HCT116 (cell line): Measurements from ENCODE around the gene ZNF792. TPM values are rescaled to one million over a fixed set of nuclear protein-coding genes. Genes with fewer than 3 reads are reported as not detected.
"Not testable (repeated sequence)": the region's sequence is repeated elsewhere in the genome, so short reads cannot be mapped to it uniquely, and the experiment has no call there.

ENCODE experiments used
- ATAC-seq: fragments of 200-7000 bp; cut with Tn5 transposase; 2 replicates; pipeline ENCODE4 v1.9.1; 2020; ENCODE audit warnings: mild to moderate bottlenecking, moderate library complexity
- BruUV-seq: library from RNA; stranded (reverse); fragments of 400-500 nt; replicated peaks from 2 replicates; lab custom pipeline; 2021; lab: Mats Ljungman, UMichigan
- CTCF ChIA-PET: fragments of 300-600 bp; sonication (Branson Sonifier 250); formaldehyde crosslinking; loops from one replicate; lab custom pipeline; 2021; ENCODE audit warnings: antibody characterized with exemption; lab: Charles Lee
- POLR2A ChIA-PET: fragments of 300-600, 350-600 bp; sonication (Branson Sonifier 250); formaldehyde crosslinking; loops from one replicate; lab custom pipeline; 2021; ENCODE audit warnings: antibody characterized with exemption; lab: Charles Lee
- RAD21 ChIA-PET, 2 experiments: fragments of 300-600 bp; sonication (Branson Sonifier 250); formaldehyde crosslinking; loops; one replicate each; lab custom pipeline; 2023; ENCODE audit warnings: low total read pairs in 2 of 2; ENCODE audit not compliant: uncharacterized antibody in 2 of 2, unreplicated experiment in 2 of 2, low non-redundant PET in 1 of 2; lab: Charles Lee
- DNase-seq: peaks from one replicate; pipeline ENCODE4 v3.0.0-alpha.2; 2010; ENCODE audit warnings: low read depth, low spot score
- H2AFZ ChIP-seq: fragments of 200-600 bp; shearing (Covaris generic), sonication (generic); 2 replicates; pipeline ENCODE4 v1.6.1; 2017; ENCODE audit warnings: low read depth, mixed run types, mixed read lengths, antibody characterized with exemption, low read length; ENCODE audit not compliant: poor library complexity, severe bottlenecking
- H3K27ac ChIP-seq: 2 replicates; pipeline ENCODE4 v1.5.1; 2012; ENCODE audit warnings: low read depth, low read length
- H3K27me3 ChIP-seq: fragments of 200-600 bp; sonication (generic); 2 replicates; pipeline ENCODE4 v1.6.1; 2016; ENCODE audit warnings: mixed run types, low read length, mixed read lengths; ENCODE audit not compliant: insufficient read depth
- H3K36me3 ChIP-seq, 2 experiments: fragments of 200-500 bp in 1 of 2; fragments of 200-600 bp in 1 of 2; sonication (Bioruptor generic) in 1 of 2; sonication (generic) in 1 of 2; 2 replicates each; pipeline versions ENCODE4 v1.5.1 to v1.6.1; 2014 to 2016; ENCODE audit warnings: low read length in 2 of 2, inconsistent platforms in 1 of 2, mixed read lengths in 1 of 2, mixed run types in 1 of 2; ENCODE audit not compliant: insufficient read depth in 2 of 2, control insufficient read depth in 1 of 2
- H3K4me1 ChIP-seq, 2 experiments: fragments of 200-600 bp in 1 of 2; sonication (generic) in 1 of 2; 2 replicates each; pipeline versions ENCODE4 v1.5.1 to v1.6.1; 2012 to 2017; ENCODE audit warnings: low read length in 2 of 2, inconsistent platforms in 1 of 2, mild to moderate bottlenecking in 1 of 2, mixed read lengths in 1 of 2, mixed run types in 1 of 2, moderate library complexity in 1 of 2; ENCODE audit not compliant: insufficient read depth in 2 of 2, control insufficient read depth in 1 of 2
- H3K4me2 ChIP-seq: fragments of 200-600 bp; sonication (generic); 2 replicates; pipeline ENCODE4 v1.6.1; 2017; ENCODE audit warnings: mixed run types, low read length, mixed read lengths
- H3K4me3 ChIP-seq, 2 experiments: fragments of 200-600 bp in 1 of 2; sonication (generic) in 1 of 2; replicated peaks in 1 of 2; 2 replicates each; pipeline ENCODE4 v1.5.1; 2011 to 2016; ENCODE audit warnings: low read length in 2 of 2, control low read depth in 1 of 2, low read depth in 1 of 2, mild to moderate bottlenecking in 1 of 2, mixed read lengths in 1 of 2, mixed run types in 1 of 2
- H3K79me2 ChIP-seq: fragments of 200-600 bp; sonication (generic); 2 replicates; pipeline ENCODE4 v1.6.1; 2017; ENCODE audit warnings: mild to moderate bottlenecking, mixed run types, low read length, moderate library complexity, mixed read lengths; ENCODE audit not compliant: insufficient read depth
- H3K9ac ChIP-seq: fragments of 200-600 bp; sonication (generic); 2 replicates; pipeline ENCODE4 v1.6.1; 2016; ENCODE audit warnings: low read length, mixed read lengths
- H3K9me2 ChIP-seq: fragments of 200-600 bp; sonication (generic), shearing (Covaris generic); 2 replicates; pipeline ENCODE4 v1.6.1; 2017; ENCODE audit warnings: mixed run types, mild to moderate bottlenecking, moderate library complexity; ENCODE audit not compliant: insufficient read depth
- H3K9me3 ChIP-seq, 2 experiments: fragments of 200-500 bp in 1 of 2; fragments of 200-600 bp in 1 of 2; sonication (Bioruptor generic) in 1 of 2; sonication (generic) in 1 of 2; 2 replicates each; pipeline ENCODE4 v1.6.1; 2014 to 2017; ENCODE audit warnings: low read length in 2 of 2, mixed read lengths in 2 of 2, inconsistent platforms in 1 of 2, low read depth in 1 of 2, mild to moderate bottlenecking in 1 of 2, mixed run types in 1 of 2, moderate library complexity in 1 of 2; ENCODE audit not compliant: control insufficient read depth in 1 of 2, insufficient read depth in 1 of 2
- H4K20me1 ChIP-seq: fragments of 200-600 bp; sonication (generic), shearing (Covaris generic); 2 replicates; pipeline ENCODE4 v1.6.1; 2017; ENCODE audit warnings: mixed run types, mild to moderate bottlenecking, moderate library complexity; ENCODE audit not compliant: insufficient read depth
- EGR1 ChIP-seq: IDR thresholded peaks from 2 replicates; pipeline ENCODE4 v1.6.1; 2012; ENCODE audit warnings: low read depth
- REST ChIP-seq: IDR thresholded peaks from 2 replicates; pipeline ENCODE4 v1.6.1; 2012; ENCODE audit warnings: low read depth
- TCF7L2 ChIP-seq: IDR thresholded peaks from 2 replicates; pipeline ENCODE4 v1.7.0; 2011; ENCODE audit warnings: borderline replicate concordance, inconsistent platforms; ENCODE audit not compliant: insufficient read depth, insufficient read length; ENCODE audit errors: extremely low read depth
- intact Hi-C: fragments of 100-400 bp; cut with micrococcal nuclease; formaldehyde crosslinking; loops from 2 replicates; pipeline ENCODE4 v1.10.0; 2022
- total RNA-seq: library from RNA; stranded (reverse); gene quantifications from one replicate; pipeline ENCODE4 v1.2.1, GENCODE V29; 2021; ENCODE audit not compliant: unreplicated experiment

ZNF792 gene
- total RNA-seq, 1 experiment from 2014 or later = 3.6 TPM

GRCh38 chr19:34998777-34999497 is 34.9 kb upstream of the ZNF792 start:
- Histone ChIP-seq H3K4me2 (peak overlapping the region; percentile 90), H3K4me3 (peak overlapping the region; percentile 66 to 75), H4K20me1 (no peaks in the 10 kb centered on the region), H3K36me3 (no peaks in the 10 kb centered on the region; a peak in 1 of 4 replicates), H3K9ac (peak overlapping the region; percentile 92), H3K4me1 (peaks cover 14 to 26% of the 10 kb centered on the region in 2 experiments; a peak in 3 of 4 replicates), H3K27me3 (no peaks in the 10 kb centered on the region), H3K9me3 (no peaks in the 10 kb centered on the region), H3K27ac (peak overlapping the region; percentile 83), H3K9me2 (no peaks in the 10 kb centered on the region), H3K79me2 (peaks cover 33% of the 10 kb centered on the region), H2AFZ (no peak overlapping the region)
- intact Hi-C loops = no loop called here
- ChIA-PET CTCF (interaction anchor here (0.7 kb wide), 1 partner anchor 45 kb away, joined by 3 read pairs; no protein-coding TSS in a partner anchor), POLR2A (interaction anchor here (0.6 kb wide), 1 partner anchor 24 kb away, joined by 3 read pairs; no protein-coding TSS in a partner anchor), RAD21 (no interaction called here)
- no TSS peak for BruUV-seq
- DNase-seq (no peak), ATAC-seq (no peak)
- TF ChIP-seq REST (no peak), TCF7L2 (no peak), EGR1 (no peak)

- intact Hi-C loops, CTCF ChIA-PET, H3K4me3 ChIP-seq, H3K27ac ChIP-seq, DNase-seq, H3K9ac ChIP-seq, H4K20me1 ChIP-seq, H3K36me3 ChIP-seq, ATAC-seq, H2AFZ ChIP-seq, H3K27me3 ChIP-seq, BruUV-seq, POLR2A ChIA-PET, RAD21 ChIA-PET, H3K4me2 ChIP-seq, H3K9me2 ChIP-seq, H3K9me3 ChIP-seq: not testable (repeated sequence)
- Histone ChIP-seq H3K4me1 (peaks cover 12 to 26% of the 10 kb centered on the region in 2 experiments; a peak in 3 of 4 replicates), H3K79me2 (peaks cover 26% of the 10 kb centered on the region)
These were observed 34.2 kb upstream of the ZNF792 start for GRCh38 chr19:34998224-34998623.
